Mesothelial cell of epicardium (in vitro differentiated cells): ENCODE data around the gene CHMP4A. TPM values are rescaled to one million over a fixed set of nuclear protein-coding genes. Genes with fewer than 3 reads are reported as not detected.

Experiments used
- DNase-seq, 2 experiments: peaks; one replicate each; pipeline ENCODE4 v3.0.0; 2021; ENCODE audit warnings: low spot score in 2 of 2; ENCODE audit not compliant: unreplicated experiment in 2 of 2
- H3K27ac Mint-ChIP-seq: 2 replicates; pipeline ENCODE4 v1.8.0; 2021; ENCODE audit warnings: mixed read lengths
- H3K27me3 Mint-ChIP-seq: 2 replicates; pipeline ENCODE4 v1.8.0; 2021; ENCODE audit warnings: low read depth, mixed read lengths
- H3K36me3 Mint-ChIP-seq: 2 replicates; pipeline ENCODE4 v1.8.0; 2021; ENCODE audit warnings: mixed read lengths
- H3K4me1 Mint-ChIP-seq: 2 replicates; pipeline ENCODE4 v1.8.0; 2021; ENCODE audit warnings: mixed read lengths
- H3K4me3 Mint-ChIP-seq: 2 replicates; pipeline ENCODE4 v1.8.0; 2021; ENCODE audit warnings: mild to moderate bottlenecking, moderate library complexity, mixed read lengths
- H3K9me3 Mint-ChIP-seq: 2 replicates; pipeline ENCODE4 v1.8.0; 2021; ENCODE audit warnings: mixed read lengths
- total RNA-seq: library from RNA; stranded (reverse); gene quantifications from 3 replicates; pipeline ENCODE4 v1.2.1, GENCODE V29; 2021
- TF ChIP-seq, protein P1 (sequence below): fragments of 200-600 bp; sonication (generic); IDR thresholded peaks from one replicate; pipeline ENCODE4 v1.5.0; 2021; ENCODE audit warnings: antibody characterized with exemption; ENCODE audit not compliant: unreplicated experiment

Gene CHMP4A
- total RNA-seq, 1 donor from 2014 or later, result 48.0 TPM

DNA sequence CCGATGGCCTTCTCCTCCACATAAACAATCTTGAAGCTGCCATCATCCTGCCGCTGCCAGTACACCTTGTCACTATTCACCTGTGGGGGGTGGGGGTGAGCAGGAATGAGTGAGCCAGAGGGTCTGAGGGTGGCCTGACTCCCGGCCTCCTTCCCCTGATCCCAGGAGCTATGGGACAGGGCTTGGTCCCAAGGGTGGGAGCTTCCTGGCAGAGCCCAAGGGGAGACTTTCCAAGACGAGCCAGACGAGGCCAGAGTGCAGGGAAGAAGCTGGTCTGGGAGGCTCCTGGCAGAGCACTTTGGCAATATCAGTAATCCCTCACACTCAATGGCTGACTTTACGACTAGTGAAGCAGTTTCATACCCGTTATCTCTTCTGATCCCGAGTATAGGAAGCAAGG is 42.1 kb upstream of the CHMP4A start:
- no peak overlapping the region for H3K27ac Mint-ChIP-seq

DNA sequence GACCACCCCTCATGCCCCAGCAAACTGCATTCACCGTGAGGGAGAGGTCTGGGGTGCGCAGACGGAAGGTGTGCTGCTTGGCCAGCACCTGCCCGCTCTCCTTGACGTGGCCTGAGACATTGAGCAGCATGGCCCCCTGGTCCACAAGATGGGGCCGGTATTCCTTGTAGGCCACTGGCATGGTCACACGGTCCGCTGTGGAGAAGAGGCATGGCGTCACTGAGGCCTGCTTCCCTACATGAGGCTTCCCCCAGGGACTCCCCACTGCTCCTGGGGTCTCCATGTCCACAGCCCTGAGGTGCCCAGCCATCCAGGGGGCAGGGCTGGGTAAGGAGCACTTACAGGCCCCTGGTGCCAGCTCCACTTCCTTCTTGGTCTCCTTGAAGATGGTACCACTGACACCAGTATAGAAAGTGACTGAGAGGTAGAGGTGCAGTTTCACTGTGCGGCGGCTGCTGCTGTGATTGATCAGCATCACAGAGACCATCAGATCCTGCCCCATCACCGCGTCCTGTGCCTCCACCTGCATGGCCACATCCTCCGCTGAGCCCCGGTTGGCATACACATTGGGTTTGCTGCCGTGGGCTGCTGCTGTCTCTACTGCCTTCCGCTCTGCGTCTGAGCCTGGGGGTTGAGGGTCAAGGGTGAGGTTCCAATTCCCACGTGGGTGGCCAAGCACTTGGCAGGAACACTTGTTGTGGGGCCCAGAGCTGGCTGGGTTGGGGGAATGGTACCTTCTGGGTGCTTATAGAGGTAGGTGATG is 41.5 kb upstream of the CHMP4A start:
- H3K27me3 Mint-ChIP-seq, result no peaks in the 10 kb centered on the region
- no peak overlapping the region for H3K27ac Mint-ChIP-seq
- H3K4me1 Mint-ChIP-seq, result peaks cover 19% of the 10 kb centered on the region
- H3K4me3 Mint-ChIP-seq, result no peak overlapping the region
- no peaks in the 10 kb centered on the region for H3K36me3 Mint-ChIP-seq
- H3K9me3 Mint-ChIP-seq, result no peaks in the 10 kb centered on the region
- no peak for DNase-seq
- TF ChIP-seq, protein P1, sequence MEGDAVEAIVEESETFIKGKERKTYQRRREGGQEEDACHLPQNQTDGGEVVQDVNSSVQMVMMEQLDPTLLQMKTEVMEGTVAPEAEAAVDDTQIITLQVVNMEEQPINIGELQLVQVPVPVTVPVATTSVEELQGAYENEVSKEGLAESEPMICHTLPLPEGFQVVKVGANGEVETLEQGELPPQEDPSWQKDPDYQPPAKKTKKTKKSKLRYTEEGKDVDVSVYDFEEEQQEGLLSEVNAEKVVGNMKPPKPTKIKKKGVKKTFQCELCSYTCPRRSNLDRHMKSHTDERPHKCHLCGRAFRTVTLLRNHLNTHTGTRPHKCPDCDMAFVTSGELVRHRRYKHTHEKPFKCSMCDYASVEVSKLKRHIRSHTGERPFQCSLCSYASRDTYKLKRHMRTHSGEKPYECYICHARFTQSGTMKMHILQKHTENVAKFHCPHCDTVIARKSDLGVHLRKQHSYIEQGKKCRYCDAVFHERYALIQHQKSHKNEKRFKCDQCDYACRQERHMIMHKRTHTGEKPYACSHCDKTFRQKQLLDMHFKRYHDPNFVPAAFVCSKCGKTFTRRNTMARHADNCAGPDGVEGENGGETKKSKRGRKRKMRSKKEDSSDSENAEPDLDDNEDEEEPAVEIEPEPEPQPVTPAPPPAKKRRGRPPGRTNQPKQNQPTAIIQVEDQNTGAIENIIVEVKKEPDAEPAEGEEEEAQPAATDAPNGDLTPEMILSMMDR, result no peak

More for the DNA sequence above, 42.1 kb upstream of the CHMP4A start:
- H3K27me3 Mint-ChIP-seq, result no peaks in the 10 kb centered on the region
- peaks cover 21% of the 10 kb centered on the region for H3K4me1 Mint-ChIP-seq
- H3K9me3 Mint-ChIP-seq, result no peaks in the 10 kb centered on the region
- H3K4me3 Mint-ChIP-seq, result no peak overlapping the region
- H3K36me3 Mint-ChIP-seq, result no peaks in the 10 kb centered on the region
- DNase-seq, result no peak
- TF ChIP-seq, protein P1, result no peak

DNA sequence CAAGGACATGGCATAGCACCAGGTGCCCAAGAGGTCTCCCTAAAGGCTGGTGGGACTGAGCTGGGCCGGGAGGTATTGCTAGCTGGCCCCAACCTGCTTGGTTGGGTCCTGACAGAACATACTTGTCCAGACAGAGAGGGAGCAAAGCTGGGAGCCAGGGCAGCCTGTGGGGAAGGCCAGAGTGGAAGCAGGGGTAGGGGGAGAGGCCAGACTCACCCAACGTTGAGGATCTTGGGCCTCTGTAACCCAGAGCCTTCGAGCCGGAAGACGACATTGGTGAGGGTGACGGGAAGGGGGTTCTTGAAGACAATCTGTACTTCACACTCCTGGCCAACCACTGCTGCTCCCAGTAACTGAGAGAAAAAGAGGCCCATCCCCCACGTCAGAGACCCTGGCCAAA is 40.6 kb upstream of the CHMP4A start:
- no peak for DNase-seq
- H3K27ac Mint-ChIP-seq, result no peak overlapping the region
- peaks cover 12% of the 10 kb centered on the region for H3K4me1 Mint-ChIP-seq
- no peaks in the 10 kb centered on the region for H3K36me3 Mint-ChIP-seq
- H3K4me3 Mint-ChIP-seq, result no peak overlapping the region
- H3K9me3 Mint-ChIP-seq, result no peaks in the 10 kb centered on the region
- H3K27me3 Mint-ChIP-seq, result no peaks in the 10 kb centered on the region
- TF ChIP-seq, protein P1, result no peak

DNA sequence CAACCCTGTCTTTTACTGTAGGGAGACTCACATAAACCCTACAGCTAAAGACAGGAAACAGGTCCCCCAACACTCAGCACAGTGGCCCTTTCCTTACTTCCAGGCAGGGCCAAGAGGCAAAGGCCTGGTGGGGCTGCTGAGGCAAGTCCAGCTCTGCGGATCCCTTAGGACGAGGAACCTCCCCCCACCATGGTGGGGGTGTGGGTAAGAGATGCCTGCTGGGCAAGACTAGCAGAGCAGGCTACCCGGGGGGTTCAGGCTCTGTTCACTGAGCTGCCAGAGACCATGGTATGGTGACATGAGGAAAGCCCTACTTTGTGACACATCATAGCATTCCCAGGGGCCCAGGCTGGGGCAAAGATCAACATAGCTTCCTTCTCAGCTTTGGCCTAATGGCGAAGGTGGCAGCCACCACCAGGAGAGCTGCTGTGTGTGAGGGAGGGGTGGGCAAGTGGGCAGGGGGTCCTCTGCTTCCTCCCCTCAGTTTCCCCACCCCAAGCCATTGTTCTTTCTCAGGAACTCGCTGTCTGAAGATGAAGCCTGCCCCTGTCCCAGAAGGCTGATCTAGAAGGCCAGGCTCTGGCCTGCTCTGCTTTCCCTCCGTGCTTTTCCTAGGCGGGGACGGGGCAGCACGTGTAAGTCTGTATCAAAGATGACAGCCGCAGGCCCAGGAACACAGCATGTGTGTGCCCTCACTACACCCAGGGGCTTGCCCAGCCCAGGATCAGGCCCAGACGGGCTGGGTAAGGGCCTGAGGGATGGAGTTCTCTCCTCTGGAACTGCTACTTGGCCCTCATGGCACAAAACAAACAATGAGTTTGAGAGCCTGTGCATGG is 39.2 kb upstream of the CHMP4A start:
- H3K36me3 Mint-ChIP-seq, result no peaks in the 10 kb centered on the region
- H3K4me3 Mint-ChIP-seq, result no peak overlapping the region
- no peak for DNase-seq
- TF ChIP-seq, protein P1, result no peak
- no peaks in the 10 kb centered on the region for H3K27me3 Mint-ChIP-seq
- peaks cover 5% of the 10 kb centered on the region for H3K4me1 Mint-ChIP-seq
- H3K27ac Mint-ChIP-seq, result no peak overlapping the region
- no peaks in the 10 kb centered on the region for H3K9me3 Mint-ChIP-seq

DNA sequence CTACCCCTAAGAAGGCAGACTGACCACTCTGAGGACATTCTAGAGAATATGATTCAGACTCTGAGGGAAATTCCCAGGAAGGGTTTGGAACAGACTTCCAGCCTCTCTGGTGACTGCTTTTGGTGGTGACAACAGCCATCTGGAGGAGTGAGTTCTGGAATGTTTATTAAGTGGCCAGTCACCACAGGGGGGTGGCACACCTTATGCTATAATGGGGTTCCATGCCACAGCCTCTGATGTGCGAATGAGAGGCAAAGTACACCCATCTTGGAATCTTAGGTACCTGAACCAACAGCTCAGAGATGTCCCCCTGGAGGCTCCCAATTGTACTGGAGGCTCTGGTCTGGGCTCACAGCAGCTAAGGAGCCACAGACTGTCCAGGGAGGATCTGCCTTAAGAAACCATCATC is 38.6 kb upstream of the CHMP4A start:
- H3K4me3 Mint-ChIP-seq, result no peak overlapping the region
- DNase-seq, result no peak
- no peaks in the 10 kb centered on the region for H3K9me3 Mint-ChIP-seq
- H3K27ac Mint-ChIP-seq, result no peak overlapping the region
- no peaks in the 10 kb centered on the region for H3K36me3 Mint-ChIP-seq
- TF ChIP-seq, protein P1, result no peak
- peaks cover under 1% of the 10 kb centered on the region for H3K4me1 Mint-ChIP-seq
- H3K27me3 Mint-ChIP-seq, result no peaks in the 10 kb centered on the region
